ENCODE results near the gene EXD3.
A peak's percentile ranks its signal among the peaks of the same experiment; 100 is the strongest.
"Not testable (repeated sequence)": the region's sequence is repeated elsewhere in the genome, so short reads cannot be mapped to it uniquely, and the experiment has no call there.

EXD3 gene, protein sequence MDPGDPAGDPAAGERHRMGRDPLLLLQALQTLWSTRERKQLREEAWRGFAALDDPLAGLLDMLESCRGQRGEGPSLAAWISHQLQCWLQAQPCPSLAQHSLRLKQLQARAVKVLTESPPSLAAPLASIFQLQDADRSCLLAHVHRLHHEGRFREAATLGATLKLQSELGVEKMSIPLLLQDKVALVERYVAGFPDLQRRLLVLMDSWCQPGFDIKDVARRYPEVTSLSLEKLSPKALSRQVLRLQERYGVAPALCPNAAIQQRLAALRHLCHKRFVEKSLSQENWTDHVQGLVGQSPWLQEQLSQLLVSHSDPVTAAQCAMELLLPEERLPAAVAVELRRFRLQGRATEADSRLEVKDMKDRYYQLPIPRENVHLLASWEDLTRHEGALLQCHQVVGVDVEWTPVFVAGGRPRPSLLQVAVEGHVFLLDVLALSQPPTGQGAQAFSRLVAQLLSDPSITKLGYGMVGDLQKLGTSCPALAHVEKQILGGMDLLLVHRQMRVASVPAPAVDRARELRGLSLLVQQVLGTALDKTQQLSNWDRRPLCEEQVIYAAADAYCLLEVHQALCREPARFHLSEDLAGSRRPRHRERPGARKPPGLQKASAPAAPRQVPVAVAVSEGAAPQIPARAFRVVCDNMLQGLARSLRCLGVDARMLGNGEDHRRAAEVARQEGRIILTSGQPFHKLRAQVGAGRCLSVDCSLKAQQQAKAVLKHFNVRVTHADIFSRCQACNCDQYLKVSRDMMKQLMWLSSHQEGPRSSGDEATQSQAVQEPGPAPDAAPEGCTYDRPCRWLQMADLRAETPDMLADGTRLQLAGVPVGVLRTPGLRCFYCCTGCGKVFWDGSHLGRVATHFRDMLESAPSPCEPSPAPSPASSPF

DNA sequence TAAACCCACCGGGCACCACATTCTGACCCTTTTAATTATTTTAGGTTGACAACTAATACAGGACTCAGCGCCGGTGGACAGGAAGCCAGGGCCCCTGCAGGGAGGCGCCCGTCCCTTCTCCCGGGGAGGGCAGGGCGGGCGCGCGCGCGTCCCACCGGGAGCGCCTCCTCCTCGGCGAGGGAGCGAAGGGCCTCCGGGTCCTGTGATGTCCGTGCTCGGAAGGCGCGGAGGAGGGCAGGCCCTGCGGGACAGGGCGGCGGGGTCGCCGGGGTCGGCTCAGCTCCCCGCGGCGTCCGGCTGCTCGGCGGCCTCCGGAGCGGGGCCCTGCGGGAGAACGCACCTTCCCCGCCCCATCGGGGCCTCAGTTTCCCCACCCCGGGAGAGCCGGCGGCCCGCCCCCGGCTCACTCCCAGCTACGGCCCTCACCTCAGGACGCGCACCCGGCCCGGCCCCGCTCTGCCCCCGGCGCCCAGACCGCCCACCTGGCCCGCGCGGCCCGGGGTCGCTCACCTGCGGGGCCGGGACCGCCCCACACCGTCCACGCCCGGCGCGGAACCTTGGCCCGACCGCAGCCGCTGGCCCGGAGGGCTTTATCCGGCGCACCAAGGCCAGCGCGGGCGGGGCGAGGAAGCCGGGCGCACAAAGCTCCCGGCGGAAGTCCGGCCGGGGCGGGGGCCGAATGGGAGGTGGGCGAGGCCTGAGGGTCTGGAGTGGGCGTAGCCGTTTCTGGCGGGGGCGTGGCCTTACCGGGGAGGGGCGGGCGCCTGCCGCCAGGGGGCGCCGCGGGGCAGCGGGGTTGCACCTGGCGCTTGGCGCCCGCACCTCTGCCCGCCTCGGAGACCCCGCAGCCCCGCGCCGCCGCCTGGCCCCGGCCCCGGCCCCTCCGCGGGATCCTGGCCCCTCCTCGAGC is at the start of gene EXD3, which contains the start of gene NOXA1:
EXD3 (minus strand) TSS at position 559 of the 910 bp plus-strand sequence. CDS start 27,805 bp downstream, outside the sequence.
NOXA1 (plus strand) TSS at position 790 of the 910 bp plus-strand sequence. CDS start 137 bp downstream, outside the sequence.
- DNase-seq (ENCODE audit: low read depth in 2 of 2) = peak; percentile 92 to 97

DNA sequence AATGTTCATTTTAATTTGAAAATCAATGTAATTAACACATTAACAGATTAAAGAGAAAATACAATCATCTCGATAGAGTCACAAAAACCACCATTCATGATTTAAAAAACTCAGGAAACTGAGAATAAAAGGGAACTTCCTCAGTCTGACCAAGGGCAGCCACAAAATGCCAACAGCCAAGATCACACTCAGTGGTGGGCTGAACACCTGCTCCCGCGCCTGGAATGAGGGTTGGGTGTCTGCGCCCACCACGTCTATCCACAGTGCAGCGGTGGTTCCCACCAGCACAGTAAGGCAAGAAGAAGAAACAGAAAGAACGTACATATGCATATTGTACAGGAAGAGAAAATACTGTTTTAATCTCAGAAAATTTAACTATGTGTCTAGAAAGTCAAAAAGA is 47.8 kb upstream of the EXD3 start:
- DNase-seq (ENCODE audit: low read depth in 2 of 2) = no peak

DNA sequence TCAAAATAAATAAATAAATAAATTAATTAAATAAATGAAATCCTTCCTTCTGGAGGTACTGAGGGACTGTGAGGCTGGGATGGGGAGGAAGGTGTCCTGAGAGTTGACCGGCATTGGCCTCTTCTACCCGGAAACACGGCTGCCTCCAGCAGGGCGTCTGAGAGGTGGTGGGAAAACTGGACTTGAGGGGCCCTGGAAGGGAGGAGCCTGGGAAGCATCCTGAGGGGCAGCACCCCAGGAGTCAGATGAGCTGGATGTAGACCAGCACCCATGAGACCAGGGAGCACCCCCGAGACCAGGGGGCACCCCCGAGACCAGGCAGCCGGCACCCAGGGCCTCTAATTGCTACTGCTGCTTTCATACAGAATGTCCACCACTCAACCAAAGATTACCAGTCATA is 44.9 kb upstream of the EXD3 start:
- DNase-seq (ENCODE audit: low read depth in 2 of 2) = no peak

DNA sequence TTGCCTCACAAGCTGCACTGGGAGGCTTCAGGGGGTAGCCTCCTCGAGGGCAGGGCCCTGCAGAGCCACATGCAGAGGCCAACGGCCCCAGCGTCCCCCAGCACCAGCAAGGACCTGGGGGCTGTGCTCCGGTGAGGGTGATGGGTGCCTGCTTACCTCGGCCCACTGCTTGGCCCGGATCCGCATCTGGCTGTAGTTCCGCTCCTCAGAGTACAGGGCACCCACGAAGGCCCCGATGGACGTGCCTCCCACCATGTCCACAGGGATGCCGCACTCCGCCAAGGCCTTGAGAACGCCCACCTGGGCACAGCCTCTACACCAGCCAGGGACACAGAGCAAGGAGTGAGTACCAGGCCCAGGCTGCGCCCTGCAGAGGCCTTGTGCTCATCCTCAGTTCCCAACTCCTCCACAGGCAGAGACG is 44.2 kb upstream of the EXD3 start:
- no peak for DNase-seq (ENCODE audit: low read depth in 2 of 2)

DNA sequence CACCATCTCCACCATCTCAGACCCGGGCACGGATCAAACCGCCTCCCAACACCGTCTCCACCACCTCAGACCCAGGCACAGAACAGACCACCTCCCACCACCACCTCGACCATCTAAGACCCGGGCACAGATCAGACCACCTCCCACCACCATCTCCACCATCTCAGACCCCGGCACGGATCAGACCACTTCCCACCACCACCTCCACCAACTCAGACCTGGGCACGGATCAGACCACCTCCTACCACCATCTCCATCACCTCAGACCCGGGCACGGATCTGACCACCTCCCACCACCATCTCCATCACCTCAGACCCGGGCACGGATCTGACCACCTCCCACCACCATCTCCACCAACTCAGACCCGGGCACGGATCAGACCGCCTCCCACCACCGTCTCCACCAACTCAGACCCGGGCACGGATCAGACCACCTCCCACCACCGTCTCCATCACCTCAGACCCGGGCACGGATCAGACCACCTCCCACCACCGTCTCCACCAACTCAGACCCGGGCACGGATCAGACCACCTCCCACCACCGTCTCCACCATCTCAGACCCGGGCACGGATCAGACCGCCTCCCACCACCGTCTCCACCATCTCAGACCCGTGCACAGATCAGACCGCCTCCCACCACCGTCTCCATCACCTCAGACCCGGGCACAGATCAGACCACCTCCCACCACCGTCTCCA is 43.6 kb upstream of the EXD3 start:
- DNase-seq (ENCODE audit: low read depth in 2 of 2) = not testable (repeated sequence)

DNA sequence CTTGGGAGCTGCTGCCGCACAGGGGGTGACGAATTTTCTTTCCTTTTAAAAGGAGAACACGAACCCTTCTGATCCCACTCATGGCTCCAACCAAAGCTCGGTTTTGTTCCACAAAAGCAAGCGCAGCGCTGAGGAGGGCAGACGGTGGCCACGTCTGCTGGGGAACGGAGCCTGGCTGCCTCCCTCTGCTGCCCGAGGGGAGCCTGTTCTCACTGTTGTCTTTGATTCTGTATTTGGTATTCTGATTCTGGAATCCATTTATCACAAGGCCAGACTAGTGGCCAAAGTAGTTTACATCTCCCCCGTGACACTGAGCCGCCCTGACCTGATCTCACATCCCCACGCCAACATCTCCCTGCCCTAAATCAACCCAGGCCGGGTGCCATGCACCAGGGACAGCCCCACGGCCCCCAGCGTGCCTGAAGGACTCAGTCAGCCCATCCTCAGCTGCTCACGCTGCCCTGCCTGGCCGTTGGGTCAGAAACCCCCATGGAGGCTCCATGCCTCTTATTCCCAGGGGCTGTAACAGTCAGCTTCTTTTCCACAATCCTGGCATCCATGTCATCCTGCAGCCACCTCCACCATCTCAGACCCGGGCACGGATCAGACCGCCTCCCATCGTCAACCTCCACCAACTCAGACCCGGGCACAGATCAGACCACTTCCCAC is 42.9 kb upstream of the EXD3 start:
- DNase-seq (ENCODE audit: low read depth in 2 of 2) = no peak

DNA sequence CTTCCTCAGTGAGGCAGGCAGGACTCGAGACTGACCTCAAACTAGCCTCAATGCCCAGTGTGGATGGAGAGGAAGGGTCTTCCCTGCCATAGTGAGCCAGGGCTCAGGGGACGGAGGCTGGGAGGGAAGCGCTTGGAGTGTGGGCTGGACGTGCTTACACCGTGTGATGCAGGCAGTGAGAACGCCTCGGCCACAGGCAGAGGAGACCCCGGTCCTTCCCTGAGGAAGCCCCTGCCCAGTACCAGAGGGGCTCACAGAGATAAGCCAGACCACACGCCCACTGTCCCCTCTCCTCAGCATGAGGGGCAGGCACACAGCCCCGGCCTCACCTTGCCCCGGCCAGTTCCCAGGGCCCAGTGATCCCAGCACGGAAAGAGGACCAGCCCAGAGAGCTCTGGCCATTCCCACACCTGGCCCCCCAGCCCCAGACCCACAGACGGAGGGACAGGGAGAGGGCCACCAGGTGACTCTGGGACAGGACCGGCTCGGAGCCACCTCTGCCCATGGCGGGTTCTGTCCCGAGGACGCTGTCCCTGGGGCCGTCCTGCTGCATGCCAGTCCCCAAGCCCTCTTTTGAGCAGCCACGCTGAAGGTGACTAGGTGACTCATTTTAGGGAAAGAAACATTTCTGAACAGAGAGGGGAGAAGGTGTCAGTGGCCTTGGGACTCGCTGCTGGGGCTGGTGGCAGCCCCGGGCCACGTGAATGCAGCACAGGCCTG is 42.2 kb upstream of the EXD3 start:
- no peak for DNase-seq (ENCODE audit: low read depth in 2 of 2)

DNA sequence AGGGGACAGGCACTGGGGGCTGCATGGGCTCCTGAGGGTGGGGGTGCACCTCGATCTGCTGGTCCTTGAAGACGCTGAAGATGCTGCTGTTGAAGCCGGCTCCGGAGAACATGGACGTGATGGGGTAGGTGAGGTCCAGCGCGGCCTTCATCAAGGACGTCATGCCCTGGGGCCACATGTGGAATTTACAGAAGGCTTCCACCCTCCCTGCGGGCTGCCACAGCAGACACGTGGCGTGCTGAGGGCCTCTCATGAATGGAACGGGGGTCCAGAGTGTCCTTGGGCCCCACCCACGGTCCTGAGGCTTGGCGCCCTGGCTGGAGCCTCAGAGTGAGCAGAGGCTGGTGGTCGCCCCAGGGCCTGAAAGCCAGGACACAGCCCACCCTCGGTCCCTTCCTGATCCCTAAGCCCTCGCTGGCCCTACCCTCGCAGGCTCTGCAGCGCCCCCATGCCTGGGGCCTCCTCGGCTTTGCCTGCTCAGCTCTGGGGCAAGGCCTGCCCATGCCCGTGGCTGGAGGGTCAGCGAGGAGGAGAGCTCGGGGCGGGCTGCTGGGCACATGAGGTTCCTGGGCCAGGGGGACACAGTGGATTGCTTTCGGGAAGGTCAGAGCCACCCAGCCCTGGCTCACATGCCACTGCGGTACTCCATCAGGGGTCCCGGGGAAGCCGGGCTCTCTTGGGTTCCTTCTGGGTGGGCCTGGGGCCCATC is 41.5 kb upstream of the EXD3 start:
- DNase-seq (ENCODE audit: low read depth in 2 of 2) = no peak

DNA sequence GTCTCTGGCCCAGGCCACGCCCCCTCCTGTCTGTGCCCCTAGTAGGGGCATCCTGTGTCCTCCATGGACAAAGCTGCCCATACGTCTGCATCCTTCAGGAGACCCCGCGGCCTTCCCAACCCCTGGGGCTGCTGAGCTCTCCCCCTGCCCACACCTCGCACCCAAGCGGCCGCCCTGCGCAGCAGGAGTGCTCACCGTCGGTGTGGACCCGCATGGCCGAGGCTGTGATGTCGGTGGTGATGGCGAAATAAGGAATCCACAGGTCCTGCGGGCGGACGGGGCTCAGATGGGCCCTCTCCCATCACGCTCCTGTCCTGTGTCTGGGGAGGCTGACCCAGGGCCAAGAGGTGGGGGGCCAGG is 40.9 kb upstream of the EXD3 start:
- DNase-seq (ENCODE audit: low read depth in 2 of 2) = no peak

DNA sequence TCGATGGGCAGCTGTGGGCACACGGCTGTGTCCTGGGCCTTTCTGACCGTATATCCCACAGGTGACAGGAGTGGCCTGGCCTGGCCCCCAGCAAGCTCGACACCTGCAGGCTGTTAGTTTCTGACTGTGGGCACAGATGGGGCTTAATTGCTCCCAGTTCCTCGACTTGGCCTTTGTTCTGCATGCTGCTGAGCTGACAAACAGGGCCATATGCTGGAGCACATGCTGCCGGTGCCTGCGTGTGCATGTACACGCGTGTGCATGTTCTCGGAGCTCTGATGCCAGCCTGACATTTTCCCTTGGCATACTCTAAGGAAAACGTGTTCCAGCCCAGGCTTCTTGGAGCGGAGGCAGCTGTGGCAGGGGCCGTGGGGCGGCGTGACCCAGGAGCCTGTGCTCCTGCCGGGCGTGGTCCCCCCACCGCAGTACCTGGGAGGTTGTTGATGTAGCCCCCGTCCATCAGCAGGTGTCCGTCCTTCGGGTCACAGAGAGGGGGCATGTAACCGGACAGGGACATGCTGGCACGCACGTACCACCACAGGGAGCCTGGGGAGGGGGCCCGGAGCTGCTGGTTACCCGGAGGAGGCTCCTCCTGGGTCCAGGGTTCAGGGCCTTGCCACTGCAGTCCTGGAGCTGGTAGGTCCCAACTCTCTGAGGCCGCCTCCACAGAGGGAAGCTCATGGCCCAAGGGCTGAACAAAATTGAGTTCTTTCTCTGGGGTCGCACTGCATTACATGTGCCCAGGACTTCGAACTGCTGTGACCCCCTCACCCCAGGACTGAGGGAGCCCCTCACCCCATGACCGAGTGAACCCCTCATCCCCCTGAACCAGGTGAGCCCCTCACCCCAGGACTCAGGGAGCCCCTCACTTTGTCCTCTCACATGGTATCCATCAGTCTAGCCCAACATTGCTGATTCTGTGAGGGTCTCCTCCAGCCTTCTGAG is 40.3 kb upstream of the EXD3 start:
- no peak for DNase-seq (ENCODE audit: low read depth in 2 of 2)

DNA sequence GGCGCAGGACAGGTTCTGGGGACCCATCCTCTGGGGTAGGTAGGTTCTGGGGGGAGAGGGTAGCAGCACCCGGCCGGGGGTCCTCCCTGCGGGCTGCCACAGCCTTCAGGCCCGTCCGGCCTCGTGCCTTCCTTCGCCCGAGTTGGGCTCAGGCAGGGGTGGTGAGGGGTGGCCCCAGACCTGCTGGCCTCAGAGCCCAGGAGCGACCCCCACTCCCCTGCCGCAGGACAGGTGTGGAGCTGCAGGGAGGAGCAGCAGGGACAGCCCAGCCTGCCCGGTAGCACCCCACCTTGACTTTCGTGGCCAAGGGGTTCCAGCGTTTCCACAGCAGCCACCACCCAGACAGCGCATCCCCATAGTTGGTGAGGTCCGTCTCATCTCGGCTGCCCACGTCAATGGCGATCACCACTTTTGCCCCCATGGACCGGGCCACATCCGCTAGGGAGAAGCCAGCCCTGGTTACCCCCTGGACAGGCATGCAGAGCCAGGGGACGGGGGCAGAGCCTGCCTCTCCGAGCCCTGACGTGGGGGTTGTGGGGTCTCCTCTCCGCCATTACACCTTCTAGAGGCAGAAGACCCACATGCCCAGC is 39.5 kb upstream of the EXD3 start:
- DNase-seq (ENCODE audit: low read depth in 2 of 2) = no peak

DNA sequence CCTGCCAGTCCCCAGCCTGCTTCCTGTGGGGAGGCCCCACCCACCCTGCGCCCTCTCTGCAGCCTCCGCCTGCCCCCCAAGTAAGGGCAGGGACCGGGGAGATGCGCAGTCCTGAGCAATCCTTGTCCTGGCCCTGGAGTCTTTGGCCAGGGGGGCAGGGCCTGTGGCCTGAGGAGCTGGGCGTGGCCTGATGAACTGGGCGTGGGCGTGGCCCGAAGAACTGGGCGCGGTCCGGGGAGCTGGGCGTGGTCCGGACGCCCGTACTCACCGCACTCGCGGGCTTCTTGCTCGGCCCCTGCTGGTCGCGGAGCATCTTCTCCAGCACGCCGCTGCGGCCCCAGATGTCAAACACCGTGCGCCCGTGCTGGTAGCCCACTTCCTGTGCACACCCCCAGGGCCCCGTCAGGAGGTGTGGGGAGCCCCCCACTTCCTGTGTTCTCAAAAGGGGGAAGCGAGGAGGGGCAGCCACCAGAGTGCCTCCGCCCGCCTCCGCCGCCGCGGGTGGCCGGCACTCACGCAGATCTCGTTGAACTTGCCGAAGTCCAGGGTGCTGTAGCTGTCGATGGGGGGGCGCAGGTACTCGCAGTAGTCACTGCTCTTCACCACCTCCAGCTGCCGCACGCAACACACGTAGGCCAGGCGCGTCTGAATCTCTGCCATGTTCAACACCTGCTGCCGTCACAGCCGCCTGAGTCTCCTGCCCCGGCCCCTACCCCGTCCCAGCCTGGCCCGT is 38.9 kb upstream of the EXD3 start:
- peak; percentile 76 to 77 for DNase-seq (ENCODE audit: low read depth in 2 of 2)

DNA sequence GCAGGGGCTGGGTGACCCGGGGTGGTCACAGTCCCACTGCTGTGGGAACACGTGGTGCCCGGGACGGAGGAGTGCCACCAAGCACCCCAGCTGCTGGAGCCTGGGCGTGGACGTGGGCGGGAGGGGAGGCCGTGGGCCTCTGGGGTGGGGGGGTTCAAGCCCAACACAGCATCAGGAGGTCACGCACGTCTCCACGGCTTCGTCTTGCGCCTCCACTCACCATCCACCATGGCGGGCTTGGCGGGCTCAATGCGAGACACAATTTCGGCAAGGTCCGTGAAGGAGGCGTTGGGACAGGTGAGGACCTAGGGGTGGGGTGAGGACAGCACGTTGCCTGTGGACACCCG is 38.3 kb upstream of the EXD3 start:
- DNase-seq (ENCODE audit: low read depth in 2 of 2) = no peak

DNA sequence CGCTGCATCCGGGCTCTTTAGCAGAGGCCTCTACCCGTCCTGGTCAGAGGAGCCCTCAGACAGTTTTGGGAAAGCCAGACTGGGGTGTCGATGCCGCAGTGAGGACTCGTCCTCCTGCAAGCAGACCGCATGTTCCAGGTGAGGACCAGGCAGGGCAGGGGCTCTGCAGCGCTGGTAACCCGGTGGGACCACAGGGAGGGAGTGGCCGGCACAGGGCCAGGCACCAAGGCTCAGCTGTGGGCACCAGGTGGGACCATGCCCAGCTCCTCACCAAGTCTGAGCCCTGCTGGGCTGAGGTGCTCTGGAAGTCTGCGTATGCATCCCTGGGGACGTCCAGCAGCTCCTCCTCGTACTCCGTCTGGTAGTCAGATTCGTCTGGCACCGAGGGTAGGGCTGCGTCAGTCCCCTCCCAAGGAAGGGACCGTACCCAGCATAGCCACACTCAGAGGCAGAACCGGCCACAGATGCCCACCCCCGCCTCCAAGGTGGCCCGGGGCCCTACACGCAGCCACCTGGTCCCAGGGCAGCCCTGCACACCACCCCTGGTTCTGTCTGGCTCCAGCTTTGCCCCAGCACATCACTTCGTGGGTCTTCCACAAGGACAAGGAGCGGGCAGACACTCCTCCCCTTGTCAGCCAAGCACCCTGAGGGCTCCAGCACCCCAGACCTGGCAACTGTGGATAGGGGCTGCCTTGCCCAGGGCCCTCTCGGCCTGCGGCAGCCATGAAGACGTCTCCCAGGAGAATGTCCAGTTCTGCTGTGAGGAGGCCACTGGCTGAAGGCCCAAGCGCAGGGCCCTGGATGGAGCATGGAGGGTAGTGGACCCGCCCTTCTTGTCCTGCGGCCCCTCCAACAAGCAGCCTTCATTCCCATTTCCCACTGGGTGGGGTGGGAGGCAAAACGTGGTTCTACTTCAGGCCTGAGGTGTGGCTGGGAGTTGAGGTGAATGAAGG is 37.7 kb upstream of the EXD3 start:
- no peak for DNase-seq (ENCODE audit: low read depth in 2 of 2)

DNA sequence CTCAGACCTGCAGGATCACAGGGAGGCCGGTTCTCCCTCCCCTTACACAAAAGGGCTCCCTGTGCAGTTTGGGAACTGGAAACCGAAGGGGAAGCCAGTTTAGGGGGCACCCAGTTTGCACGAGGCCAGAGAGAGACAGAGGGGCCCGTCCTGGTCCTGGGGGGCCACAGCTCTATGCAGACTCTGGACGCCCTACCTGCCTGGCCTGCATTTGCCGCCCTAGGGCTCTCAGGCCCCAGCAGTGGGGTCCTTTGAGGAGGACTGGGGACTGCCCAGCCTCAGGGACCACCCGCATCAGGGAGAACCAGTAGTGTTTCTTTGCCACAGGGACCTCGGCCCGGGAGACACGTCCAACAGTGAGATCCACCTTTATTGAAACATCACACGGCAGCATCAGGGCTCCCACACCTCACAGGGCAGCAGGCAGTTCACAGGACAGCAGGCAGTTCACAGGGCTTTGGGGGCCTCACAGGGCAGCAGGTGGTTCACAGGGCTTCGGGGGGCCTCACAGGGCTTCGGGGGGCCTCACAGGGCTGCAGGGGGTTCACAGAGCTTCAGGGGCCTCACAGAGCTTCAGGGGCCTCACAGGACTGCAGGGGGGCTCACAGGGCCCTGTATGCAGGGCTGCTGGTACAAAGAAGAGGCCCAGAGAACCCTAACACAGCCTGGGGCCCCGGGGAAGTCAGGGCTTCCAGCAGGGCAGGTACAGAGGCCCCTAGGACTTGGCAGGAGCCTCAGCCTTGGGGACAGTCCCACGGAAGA is 36.8 kb upstream of the EXD3 start:
- no peak for DNase-seq (ENCODE audit: low read depth in 2 of 2)

All from stimulated activated CD4-positive, alpha-beta T cell treated with anti-CD3 and anti-CD28 coated beads, Interleukin-4, amount 100 ng/mL, for 48 hours (primary cell).